Measurements from ENCODE around the gene PIK3R2. TPM values are rescaled to one million over a fixed set of nuclear protein-coding genes. Genes with fewer than 3 reads are reported as not detected.

Gene PIK3R2
- total and polyA plus RNA-seq, 2 of the 13 experiments (the other 11 are each of a cell fraction or from before 2014, with no cell fraction given), result 18.6 to 25.3 TPM

DNA sequence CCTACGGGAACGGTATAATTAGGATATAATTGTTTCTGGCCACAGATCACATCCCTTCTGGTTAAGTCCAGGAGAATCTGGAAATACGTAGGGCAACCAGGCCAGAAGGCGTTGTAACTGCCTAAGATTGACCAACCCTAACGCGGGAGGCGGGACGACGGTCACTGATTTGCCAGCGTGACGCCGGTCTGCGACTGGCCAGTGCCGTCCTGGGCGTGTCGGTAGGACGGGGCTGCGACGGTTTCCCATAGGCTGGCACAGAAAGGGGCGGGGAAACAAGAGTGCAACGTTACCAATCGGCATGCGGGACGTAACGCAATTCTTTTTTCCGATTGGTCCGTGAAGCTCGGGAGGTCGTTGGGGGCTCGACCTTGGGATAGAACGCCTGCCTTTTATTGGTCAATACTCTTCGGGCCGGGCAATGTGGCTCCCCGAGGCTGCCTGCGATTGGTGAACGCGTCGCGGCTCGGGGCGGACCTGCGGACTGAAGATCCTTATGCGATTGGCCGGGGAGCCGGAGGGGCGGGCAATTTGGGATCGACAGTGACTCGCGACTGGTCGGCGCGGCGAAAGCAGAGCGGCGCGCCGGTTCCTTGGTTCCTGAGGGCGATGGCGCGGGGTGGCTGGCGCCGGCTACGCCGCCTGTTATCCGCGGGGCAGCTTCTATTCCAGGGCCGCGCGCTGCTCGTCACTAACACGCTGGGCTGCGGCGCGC is 39.9 kb downstream of the PIK3R2 start, which contains the start of gene MPV17L2 (continued):
- TF ChIP-seq HDAC1 (CRISPR knock-in tag; IDR thresholded peaks at IDR 0.05) (peak; percentile 86), SRSF1 (optimal IDR thresholded peaks at IDR 0.05; ENCODE audit: low read depth, low read length) (peak; percentile 53), ZFX (CRISPR knock-in tag; IDR thresholded peaks at IDR 0.05; ENCODE audit: low read depth) (peak; percentile 81), MIXL1 (CRISPR knock-in tag; IDR thresholded peaks at IDR 0.05) (0 out of 2 replicates have a peak, but pooled peaks have one; percentile 16), ZNF660 (CRISPR knock-in tag; IDR thresholded peaks at IDR 0.05; ENCODE audit: borderline replicate concordance, low read depth) (no peak), ZSCAN20 (CRISPR knock-in tag; IDR thresholded peaks at IDR 0.05; ENCODE audit: borderline replicate concordance) (no peak), ZNF891 (CRISPR knock-in tag; IDR thresholded peaks at IDR 0.05) (peak; percentile 52; the same call in 1 of the 2 replicates), CHD4 (IDR thresholded peaks at IDR 0.05; ENCODE audit: borderline replicate concordance, low read length) (no peak), ZNF17 (CRISPR knock-in tag; IDR thresholded peaks at IDR 0.05) (no peak), MZF1 (CRISPR knock-in tag; IDR thresholded peaks at IDR 0.05; ENCODE audit: borderline replicate concordance) (no peak), ZNF761 (CRISPR knock-in tag; conservative IDR thresholded peaks at IDR 0.05) (no peak), ZNF644 (CRISPR knock-in tag; IDR thresholded peaks at IDR 0.05; ENCODE audit: low read depth) (no peak), SYNCRIP (IDR thresholded peaks at IDR 0.05; ENCODE audit: insufficient read depth, low read depth, low read length) (no peak), ZBTB42 (CRISPR knock-in tag; IDR thresholded peaks at IDR 0.05) (no peak), HDAC6 (IDR thresholded peaks at IDR 0.05; ENCODE audit: low read depth, low read length) (no peak)
- TF ChIP-seq, protein P1, sequence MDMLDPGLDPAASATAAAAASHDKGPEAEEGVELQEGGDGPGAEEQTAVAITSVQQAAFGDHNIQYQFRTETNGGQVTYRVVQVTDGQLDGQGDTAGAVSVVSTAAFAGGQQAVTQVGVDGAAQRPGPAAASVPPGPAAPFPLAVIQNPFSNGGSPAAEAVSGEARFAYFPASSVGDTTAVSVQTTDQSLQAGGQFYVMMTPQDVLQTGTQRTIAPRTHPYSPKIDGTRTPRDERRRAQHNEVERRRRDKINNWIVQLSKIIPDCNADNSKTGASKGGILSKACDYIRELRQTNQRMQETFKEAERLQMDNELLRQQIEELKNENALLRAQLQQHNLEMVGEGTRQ (IDR thresholded peaks at IDR 0.05; ENCODE audit: low read depth, low read length), result no peak
- TF ChIP-seq, protein P1 (CRISPR knock-in tag; IDR thresholded peaks at IDR 0.05; ENCODE audit: borderline replicate concordance), result 0 out of 2 replicates have a peak, but pooled peaks have one; percentile 53
- TF ChIP-seq, protein P2, sequence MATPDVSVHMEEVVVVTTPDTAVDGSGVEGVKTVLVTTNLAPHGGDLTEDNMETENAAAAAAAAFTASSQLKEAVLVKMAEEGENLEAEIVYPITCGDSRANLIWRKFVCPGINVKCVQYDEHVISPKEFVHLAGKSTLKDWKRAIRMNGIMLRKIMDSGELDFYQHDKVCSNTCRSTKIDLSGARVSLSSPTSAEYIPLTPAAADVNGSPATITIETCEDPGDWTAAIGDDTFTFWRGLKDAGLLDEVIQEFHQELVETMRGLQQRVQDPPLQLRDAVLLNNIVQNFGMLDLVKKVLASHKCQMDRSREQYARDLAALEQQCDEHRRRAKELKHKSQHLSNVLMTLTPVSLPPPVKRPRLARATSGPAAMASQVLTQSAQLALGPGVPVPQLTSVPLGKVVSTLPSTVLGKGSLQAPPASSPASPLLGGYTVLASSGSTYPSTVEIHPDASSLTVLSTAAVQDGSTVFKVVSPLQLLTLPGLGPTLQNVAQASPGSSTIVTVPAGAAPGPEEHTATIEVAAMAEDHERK (CRISPR knock-in tag; IDR thresholded peaks at IDR 0.05; ENCODE audit: low read depth), result peak; percentile 33; the same call in 1 of the 2 replicates
- TF ChIP-seq, protein P3, sequence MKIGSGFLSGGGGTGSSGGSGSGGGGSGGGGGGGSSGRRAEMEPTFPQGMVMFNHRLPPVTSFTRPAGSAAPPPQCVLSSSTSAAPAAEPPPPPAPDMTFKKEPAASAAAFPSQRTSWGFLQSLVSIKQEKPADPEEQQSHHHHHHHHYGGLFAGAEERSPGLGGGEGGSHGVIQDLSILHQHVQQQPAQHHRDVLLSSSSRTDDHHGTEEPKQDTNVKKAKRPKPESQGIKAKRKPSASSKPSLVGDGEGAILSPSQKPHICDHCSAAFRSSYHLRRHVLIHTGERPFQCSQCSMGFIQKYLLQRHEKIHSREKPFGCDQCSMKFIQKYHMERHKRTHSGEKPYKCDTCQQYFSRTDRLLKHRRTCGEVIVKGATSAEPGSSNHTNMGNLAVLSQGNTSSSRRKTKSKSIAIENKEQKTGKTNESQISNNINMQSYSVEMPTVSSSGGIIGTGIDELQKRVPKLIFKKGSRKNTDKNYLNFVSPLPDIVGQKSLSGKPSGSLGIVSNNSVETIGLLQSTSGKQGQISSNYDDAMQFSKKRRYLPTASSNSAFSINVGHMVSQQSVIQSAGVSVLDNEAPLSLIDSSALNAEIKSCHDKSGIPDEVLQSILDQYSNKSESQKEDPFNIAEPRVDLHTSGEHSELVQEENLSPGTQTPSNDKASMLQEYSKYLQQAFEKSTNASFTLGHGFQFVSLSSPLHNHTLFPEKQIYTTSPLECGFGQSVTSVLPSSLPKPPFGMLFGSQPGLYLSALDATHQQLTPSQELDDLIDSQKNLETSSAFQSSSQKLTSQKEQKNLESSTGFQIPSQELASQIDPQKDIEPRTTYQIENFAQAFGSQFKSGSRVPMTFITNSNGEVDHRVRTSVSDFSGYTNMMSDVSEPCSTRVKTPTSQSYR (CRISPR knock-in tag; IDR thresholded peaks at IDR 0.05; ENCODE audit: borderline replicate concordance), result no peak
- TF ChIP-seq, protein P4, sequence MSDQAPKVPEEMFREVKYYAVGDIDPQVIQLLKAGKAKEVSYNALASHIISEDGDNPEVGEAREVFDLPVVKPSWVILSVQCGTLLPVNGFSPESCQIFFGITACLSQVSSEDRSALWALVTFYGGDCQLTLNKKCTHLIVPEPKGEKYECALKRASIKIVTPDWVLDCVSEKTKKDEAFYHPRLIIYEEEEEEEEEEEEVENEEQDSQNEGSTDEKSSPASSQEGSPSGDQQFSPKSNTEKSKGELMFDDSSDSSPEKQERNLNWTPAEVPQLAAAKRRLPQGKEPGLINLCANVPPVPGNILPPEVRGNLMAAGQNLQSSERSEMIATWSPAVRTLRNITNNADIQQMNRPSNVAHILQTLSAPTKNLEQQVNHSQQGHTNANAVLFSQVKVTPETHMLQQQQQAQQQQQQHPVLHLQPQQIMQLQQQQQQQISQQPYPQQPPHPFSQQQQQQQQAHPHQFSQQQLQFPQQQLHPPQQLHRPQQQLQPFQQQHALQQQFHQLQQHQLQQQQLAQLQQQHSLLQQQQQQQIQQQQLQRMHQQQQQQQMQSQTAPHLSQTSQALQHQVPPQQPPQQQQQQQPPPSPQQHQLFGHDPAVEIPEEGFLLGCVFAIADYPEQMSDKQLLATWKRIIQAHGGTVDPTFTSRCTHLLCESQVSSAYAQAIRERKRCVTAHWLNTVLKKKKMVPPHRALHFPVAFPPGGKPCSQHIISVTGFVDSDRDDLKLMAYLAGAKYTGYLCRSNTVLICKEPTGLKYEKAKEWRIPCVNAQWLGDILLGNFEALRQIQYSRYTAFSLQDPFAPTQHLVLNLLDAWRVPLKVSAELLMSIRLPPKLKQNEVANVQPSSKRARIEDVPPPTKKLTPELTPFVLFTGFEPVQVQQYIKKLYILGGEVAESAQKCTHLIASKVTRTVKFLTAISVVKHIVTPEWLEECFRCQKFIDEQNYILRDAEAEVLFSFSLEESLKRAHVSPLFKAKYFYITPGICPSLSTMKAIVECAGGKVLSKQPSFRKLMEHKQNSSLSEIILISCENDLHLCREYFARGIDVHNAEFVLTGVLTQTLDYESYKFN (CRISPR knock-in tag; conservative IDR thresholded peaks at IDR 0.05), result no peak; the same call in 1 of the 2 replicates
